Measurements from ENCODE around the gene FKBP9. TPM values are rescaled to one million over a fixed set of nuclear protein-coding genes. Genes with fewer than 3 reads are reported as not detected.

FKBP9 gene
- total and polyA plus RNA-seq, 2 of the 8 experiments (the other 6 are each of a cell fraction or from before 2014, with no cell fraction given): 7.2 to 10.1 TPM

DNA sequence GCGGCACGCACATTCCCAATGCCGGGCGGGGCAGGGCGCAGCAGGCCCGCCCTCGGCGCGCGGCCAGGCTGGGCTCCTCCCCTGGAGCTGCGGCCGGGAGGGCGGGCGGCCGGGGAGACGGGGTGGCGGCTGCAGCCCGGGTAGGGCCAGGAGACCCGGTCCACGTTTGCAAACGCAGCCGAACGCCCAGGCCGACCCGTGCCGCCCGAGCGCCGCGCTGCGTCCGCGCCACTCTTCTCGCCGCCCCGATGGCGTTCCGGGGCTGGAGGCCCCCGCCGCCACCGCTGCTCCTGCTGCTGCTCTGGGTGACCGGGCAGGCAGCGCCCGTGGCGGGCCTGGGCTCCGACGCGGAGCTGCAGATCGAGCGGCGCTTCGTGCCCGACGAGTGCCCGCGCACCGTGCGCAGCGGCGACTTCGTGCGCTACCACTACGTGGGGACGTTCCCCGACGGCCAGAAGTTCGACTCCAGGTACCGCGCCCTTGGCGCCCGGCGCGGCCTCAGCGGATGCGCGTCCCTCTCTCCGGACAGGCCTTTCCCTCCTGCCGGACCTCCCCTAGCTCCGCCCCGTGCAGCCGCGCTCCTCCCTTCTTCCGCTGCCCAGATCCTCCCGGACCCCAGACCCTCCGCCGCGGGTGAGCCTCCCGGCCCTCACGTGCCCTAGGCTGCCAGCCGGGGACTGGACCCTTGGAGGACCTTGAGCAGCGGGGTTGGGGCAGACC, at the start of gene FKBP9 (continued):
- TF ChIP-seq RAD21 (IDR thresholded peaks at IDR 0.05 in 1 of 2, conservative IDR thresholded peaks at IDR 0.05 in 1 of 2; ENCODE audit: low read depth in 2 of 2, low read length in 2 of 2) (no peak), POLR2AphosphoS5 (IDR thresholded peaks at IDR 0.05; ENCODE audit: low read depth, low read length) (no peak), GTF2F1 (IDR thresholded peaks at IDR 0.05; ENCODE audit: borderline replicate concordance, low read depth, low read length) (no peak), PHF8 (conservative IDR thresholded peaks at IDR 0.05; ENCODE audit: low read depth, low read length) (no peak; the same call in 1 of the 2 replicates), ASH2L (IDR thresholded peaks at IDR 0.05; ENCODE audit: low read length) (peak; percentile 77), EGR1 (IDR thresholded peaks at IDR 0.05; ENCODE audit: borderline replicate concordance, low read depth, low read length) (no peak), SP1 (IDR thresholded peaks at IDR 0.05; ENCODE audit: low read depth, low read length) (no peak), CHD2 (IDR thresholded peaks at IDR 0.05; ENCODE audit: low read length) (no peak), CBX5 (IDR thresholded peaks at IDR 0.05; ENCODE audit: low read depth, low read length) (no peak), KDM5A (IDR thresholded peaks at IDR 0.05; ENCODE audit: low read length) (no peak), TAF1 (IDR thresholded peaks at IDR 0.05; ENCODE audit: low read depth, low read length) (peak; percentile 36; the same call in 1 of the 2 replicates), SIX5 (IDR thresholded peaks at IDR 0.05; ENCODE audit: low read depth, low read length) (no peak), SRF (IDR thresholded peaks at IDR 0.05; ENCODE audit: low read depth, low read length) (no peak), ZNF274 (IDR thresholded peaks at IDR 0.05; ENCODE audit: borderline replicate concordance, extremely low read depth, low read length) (no peak), SAP30 (IDR thresholded peaks at IDR 0.05; ENCODE audit: insufficient read depth, insufficient replicate concordance, low read length) (no peak), RBBP5 (IDR thresholded peaks at IDR 0.05; ENCODE audit: borderline replicate concordance, low read depth, low read length) (peak; percentile 68; the same call in 1 of the 2 replicates), BRCA1 (IDR thresholded peaks at IDR 0.05; ENCODE audit: low read depth, low read length) (no peak), SP4 (IDR thresholded peaks at IDR 0.05; ENCODE audit: low read length) (no peak), TCF12 (IDR thresholded peaks at IDR 0.05; ENCODE audit: low read depth, low read length) (no peak)
- TF ChIP-seq, protein P1, sequence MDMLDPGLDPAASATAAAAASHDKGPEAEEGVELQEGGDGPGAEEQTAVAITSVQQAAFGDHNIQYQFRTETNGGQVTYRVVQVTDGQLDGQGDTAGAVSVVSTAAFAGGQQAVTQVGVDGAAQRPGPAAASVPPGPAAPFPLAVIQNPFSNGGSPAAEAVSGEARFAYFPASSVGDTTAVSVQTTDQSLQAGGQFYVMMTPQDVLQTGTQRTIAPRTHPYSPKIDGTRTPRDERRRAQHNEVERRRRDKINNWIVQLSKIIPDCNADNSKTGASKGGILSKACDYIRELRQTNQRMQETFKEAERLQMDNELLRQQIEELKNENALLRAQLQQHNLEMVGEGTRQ (IDR thresholded peaks at IDR 0.05; ENCODE audit: low read length): 0 out of 2 replicates have a peak, but pooled peaks have one; percentile 46

Measured in H1 (cell line).